ENCODE results near the gene RBBP4.

Gene RBBP4

GRCh38 chr1:32724678-32725614 is 73.9 kb downstream of the RBBP4 start:
- DNase-seq: no peak

- DNase-seq: no peak
Observed at GRCh38 chr1:32725615-32725982, 74.6 kb downstream of the RBBP4 start.

GRCh38 chr1:32727876-32728275 is 76.9 kb downstream of the RBBP4 start:
- DNase-seq: no peak

- DNase-seq: no peak
Observed at GRCh38 chr1:32728413-32729077, 77.5 kb downstream of the RBBP4 start.

GRCh38 chr1:32729254-32730046 is 78.4 kb downstream of the RBBP4 start:
- no peak for DNase-seq

- DNase-seq: no peak
Observed at GRCh38 chr1:32733582-32734321, 82.7 kb downstream of the RBBP4 start.

All from activated T-cell treated with anti-CD3 and anti-CD28 coated beads, Interleukin-2, amount 50 U/mL, for 1 hour (primary cell).